NCI-H345 treated with DMSO at 0.1 percent for 48 hours (cell line): ENCODE results near the gene EPHB1.

Source experiments
- DNase-seq: peaks from one replicate; lab custom pipeline; 2025; ENCODE audit not compliant: unreplicated experiment; lab: John Stamatoyannopoulos, UW

The EPHB1 gene

DNA sequence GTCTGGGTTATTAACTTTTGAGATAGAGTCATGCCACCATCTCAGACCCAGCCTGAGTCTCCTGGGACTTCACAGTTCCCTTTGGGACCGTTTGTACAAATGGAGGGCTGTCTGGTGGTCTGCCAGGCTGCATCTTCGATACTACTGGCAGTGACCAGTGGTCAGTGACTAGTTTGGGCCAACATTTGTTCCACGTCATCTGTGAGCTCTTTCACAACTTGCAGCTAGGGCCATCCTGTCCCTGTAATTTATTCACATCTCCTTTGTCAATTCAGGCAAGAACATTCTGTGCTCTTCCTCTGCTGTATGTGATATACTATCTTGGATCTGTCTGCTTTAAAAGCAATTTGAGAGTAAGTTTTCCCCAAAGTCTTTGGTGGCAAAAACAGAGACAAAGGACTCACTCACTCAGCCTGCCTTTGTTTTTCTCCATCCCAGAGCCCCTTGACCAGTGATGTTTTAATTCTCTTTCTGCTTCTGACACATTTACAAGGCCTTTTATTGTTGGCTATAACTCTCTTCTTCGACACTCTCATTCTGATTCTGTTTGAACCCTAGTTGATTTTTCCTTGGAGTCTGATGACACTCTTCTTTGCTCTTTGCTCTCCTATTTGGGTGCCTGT lies 353.4 kb downstream of the EPHB1 start:
- DNase-seq: no peak

DNA sequence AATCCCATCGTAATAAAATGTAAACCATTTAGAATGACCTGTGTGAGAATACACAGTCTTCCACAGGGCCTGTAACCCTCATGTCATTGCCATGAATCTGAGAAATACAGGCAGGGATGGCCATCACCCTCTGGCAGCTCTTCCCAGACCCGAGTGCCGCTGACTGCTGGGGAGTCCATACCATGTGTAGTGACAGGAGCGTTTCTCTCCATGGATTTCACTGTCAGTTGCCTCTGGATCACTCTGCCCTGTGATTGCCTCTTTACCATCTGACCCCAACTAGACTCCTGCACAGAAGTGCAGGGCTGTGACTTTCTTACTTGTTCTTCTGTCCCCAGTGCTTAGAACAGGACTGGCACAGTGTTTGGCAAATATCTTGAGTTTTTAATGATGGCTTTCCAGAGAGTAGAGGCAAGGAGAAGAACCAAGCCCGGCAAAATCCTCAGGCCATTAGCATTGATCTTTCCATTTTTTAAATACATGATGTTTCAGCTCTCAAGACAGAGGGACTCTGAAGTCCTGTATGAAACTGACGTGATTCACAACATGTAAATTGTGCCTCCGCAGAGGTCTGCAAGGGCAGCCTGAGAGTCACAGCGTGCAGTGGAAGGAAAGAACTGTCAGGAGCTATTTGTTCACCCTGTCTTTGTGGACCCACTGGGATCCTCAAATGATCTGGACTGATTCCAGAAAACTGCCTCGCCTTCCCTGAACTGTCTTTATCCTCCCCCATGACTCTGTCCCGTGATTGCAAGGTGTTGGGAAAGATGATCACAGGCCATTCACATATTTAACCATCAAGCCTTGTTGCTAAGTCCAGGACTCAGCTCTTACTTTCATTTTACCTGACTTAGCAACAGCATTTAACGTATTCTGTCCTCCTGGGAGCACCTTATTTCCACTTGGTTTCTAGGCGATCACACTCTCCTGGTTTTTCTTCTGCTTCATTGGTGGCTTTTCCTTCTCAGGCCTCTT lies 354.9 kb downstream of the EPHB1 start:
- no peak for DNase-seq

DNA sequence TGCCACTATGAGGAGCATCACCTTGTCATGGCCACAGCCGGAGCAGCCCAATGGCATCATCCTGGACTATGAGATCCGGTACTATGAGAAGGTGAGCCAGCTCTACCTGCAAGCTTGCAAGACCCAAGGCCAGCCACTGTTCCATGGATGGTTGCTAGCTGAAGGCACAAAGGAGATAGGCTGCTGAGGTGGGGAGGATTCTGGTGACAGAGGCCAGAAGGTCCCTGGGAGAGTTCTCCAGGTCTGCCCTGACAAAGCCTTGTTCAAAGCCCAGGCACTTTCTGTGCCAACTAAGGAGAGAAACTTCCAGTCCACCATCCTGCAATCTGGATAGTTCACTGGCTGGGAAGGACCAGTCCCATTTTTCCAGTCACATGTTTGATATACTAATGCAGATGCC lies 359.1 kb downstream of the EPHB1 start:
- no peak for DNase-seq

DNA sequence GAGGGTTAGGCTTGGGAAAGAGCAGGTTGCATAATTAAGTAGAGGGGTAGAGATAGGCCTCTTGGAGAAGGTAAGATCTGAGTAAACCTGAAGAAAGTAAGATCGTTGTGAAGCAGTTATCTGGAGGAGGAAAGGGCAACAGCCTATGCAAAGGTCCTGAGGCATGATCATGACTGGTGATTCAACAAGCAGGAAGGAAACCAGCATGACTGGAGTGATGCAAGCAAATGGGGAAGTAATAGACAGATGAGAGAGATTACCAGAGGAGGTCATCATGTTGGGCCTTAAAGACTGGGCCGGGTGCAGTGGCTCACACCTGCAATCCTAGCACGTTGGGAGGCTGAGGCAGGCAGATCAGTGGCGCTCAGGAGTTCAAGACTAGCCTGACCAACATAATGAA lies 360.2 kb downstream of the EPHB1 start:
- DNase-seq: no peak

DNA sequence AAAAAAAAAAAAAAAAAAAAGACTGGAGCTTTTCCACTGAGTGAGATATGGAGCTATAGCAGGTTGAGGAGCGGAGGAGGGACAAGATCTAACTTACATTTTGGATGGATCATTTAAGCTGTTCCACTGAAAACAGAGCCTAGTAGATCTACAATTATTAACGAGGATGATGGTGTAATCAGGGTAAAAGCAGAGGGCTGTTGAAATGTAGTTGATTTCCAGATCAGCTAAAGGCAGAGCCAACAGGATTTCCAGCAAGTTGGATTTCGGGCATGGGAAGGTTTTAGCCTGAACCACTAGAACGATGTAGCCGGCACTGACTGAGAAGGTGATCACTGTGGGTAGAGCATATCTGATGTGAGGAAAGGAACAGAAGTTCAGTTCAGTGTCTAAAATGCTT lies 360.7 kb downstream of the EPHB1 start:
- no peak for DNase-seq

DNA sequence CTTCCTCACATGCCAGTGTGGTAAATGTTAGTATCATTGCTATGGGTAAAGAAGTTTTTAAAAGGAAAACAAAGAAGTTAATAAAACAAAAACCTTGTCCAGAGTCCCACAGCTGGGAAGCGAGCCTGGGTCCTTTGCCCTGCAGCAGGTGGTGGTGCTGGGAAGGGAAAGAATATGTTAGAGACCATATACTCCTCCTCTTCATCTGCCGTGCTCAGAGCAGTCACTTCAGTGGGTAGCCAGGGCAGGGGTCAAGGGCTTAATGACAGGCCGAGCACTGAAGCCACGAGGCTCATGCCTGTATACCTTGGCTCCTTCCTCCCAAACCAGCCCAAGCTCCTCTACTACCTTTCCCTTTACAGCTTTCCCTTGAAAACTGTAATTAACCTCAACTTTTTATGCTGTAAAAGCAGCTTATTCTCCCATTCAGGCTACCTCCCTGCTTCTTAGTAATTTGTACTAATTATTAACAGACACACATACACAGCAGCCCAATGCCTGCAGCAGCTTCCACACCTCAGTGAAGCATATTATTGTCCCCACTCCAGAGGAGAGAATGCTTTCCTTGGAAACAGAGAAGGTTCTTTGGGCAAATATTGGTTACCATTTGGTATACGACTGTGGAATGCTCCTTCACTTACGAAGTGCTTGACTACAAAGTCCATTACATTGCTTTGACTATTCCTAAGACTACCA lies 362.1 kb downstream of the EPHB1 start:
- no peak for DNase-seq

DNA sequence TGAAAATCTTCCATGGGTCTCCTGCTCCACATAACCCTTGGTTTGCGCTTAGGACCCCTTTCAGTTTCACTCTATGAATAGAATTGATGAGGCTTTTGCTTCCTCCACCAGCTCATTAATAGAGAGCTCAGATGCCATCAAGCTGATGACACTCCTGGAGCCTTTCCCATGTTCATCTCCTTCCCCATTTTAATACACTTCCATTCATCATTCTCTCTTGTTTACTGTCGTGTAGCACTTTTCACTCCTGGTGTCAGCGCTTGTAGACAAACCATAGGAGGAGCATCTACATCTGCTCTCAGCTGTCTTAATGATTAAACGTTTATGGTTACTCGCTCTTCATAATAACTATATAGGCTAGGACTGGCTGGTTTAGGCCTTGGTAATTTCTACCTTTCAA lies 363.5 kb downstream of the EPHB1 start:
- DNase-seq: no peak

DNA sequence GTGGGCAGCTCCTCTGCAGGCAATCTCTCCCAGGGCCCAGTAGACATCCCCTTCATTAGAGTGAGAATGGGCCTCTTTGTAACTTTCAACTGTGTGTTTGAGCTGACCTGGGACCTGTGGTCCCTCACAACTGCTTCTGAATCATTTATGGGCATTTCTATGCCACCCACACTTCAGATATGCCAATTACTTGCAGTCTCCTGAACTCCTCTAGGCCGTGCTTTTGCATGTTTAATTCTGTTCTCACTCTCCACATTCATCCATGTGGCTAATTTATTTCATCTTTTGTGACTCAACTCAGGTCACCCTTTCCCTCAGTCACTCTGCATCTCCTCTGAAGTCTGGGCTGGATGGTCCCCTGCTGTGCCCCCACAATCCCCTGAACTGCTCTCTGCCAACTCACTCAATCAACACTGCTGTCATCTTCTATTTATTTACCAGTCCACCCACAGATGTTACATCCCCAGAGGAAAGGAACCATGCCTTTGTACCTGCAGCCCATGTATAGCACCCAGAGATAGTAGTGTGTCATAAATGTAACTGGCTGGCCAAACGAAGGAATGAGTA lies 364.7 kb downstream of the EPHB1 start:
- peak; percentile 17 for DNase-seq

DNA sequence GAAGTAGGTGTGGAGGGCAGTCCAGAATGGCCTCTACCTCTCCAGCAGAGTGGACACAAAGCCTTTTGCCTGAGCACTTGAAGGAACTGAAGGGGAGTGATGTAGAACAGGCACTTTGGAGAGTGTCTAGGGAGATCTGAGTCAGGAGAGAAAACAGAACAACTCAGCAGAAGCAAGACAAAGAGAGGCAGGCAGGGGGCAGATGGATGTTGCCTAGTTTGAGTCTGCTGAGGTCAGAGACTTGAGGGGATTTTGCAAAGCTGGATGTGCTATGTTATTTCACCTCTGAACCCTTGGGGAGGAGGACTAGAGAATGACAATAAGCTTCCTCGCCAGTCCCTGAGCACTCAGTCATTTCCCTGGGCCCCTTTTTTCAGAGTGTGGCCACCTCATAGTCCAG lies 366.4 kb downstream of the EPHB1 start:
- DNase-seq: no peak

DNA sequence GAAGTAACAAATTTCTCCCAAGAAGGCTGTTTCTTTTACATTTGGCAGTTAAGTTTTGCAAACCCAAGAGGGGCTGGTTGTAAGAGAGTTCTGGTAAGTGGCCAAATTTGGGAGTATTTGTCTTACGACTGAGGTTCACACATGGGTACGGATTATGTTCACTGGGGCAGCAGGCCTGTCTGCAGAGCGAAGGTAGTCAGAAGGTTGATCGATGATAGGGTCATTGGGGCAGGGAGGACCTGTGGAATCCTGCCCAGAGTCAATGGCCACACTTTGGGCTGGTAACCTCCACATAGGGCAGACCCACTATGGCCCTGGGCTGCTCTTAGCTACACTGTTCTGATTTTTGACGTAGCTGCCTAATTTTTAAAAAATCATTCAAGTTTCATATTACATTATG lies 368.6 kb downstream of the EPHB1 start:
- DNase-seq: no peak

DNA sequence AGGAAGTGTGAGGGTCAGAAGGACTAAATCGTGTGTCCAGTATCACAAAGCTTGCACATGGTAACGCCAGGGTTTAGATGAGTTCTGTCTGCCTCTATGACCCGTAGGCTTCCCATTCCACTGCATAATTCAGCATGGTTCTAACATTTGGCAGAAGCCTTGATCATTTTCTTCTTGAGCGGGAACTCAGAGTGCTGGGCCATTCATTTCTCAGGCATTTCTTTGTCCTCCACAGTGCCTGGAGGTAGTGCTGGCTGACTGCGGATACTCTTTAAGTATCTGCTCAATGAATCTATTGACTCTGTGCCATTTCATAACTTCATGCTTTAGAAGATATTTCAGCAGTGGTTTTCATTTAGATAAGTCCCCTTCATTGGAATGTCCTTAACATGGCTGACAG lies 370.2 kb downstream of the EPHB1 start:
- no peak for DNase-seq

DNA sequence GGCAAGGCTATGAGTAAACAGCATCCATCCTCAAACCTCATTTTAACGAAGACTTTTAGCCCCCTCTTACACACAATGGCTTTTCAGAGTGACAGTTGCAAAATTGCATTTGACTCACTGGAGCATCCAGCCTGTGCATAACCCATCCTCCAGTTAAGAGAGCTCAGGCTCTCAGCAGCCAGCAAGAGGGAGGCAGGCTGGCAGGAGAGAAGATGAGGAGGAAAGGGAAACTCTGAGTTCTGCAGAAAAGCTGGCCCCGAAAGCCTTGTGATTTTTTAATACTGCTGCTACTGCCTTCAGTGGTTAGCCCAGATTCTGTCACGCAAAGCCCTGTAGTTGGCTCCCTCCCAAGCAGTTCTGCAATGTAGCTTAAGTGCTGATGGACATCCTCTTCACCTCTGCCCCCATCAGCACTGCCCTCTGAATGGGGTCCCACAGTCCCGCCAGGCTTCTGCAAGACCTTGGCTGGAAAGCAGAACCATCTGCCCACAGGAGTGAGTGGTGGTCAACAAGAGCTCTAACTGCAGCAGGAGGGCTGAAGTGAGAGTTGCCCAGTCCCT lies 371.3 kb downstream of the EPHB1 start:
- DNase-seq: no peak

DNA sequence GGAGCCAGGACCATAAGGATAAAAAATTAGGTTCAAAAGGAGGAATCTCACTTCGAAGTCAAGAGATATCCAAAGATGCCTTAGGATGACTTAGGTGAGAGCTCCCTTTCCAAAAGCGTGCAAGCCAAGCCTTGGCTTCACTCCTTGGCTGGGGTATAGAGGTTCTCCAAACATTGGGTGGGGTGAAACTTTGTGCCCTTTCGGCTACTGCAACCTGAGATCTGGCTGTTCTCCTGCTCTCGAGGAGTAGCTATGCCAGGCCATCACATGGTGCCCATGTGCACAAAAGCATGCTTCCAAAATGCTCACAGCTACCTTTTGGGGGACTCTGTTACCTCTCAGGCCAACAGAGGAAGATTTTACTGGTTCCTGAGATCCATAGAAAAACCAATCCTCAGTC lies 373.8 kb downstream of the EPHB1 start:
- no peak for DNase-seq

DNA sequence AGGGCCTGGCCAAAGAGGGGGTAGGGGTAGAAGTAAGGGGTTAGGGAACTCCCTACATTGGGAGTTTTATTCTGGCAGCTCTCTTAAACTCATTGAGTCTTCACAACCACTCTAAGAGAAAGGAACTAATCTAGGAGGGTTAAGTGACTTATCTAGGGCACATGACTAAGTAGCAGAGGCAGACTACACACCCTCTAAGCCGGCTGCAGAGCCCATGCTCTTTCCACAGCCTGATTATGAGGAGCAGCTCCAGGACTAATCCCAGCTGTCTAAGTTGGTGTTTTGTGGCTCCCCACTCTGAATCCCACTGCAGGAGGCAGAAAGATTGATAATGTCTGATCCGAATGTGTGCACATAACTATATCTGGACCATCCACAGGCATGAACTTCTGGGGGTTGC lies 374.6 kb downstream of the EPHB1 start:
- no peak for DNase-seq

DNA sequence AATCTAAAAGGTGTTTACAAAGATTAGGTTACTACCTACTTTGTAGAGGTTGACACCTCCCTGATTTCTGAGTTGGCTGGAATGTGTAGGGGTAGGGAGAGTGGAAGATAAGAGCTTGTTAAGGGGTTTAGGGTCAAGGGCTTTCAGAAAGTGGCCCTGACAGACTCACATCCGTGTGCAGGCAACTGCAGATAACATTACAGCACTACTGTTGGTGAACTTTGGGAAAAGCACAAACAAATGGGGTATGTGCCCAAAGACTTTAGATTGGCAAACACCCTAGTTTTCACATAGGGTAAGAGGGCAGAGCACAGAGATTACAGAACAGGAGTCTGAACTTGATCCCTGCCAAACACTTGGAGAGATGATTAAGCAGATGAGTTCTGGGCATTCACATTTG lies 375.7 kb downstream of the EPHB1 start:
- no peak for DNase-seq

DNA sequence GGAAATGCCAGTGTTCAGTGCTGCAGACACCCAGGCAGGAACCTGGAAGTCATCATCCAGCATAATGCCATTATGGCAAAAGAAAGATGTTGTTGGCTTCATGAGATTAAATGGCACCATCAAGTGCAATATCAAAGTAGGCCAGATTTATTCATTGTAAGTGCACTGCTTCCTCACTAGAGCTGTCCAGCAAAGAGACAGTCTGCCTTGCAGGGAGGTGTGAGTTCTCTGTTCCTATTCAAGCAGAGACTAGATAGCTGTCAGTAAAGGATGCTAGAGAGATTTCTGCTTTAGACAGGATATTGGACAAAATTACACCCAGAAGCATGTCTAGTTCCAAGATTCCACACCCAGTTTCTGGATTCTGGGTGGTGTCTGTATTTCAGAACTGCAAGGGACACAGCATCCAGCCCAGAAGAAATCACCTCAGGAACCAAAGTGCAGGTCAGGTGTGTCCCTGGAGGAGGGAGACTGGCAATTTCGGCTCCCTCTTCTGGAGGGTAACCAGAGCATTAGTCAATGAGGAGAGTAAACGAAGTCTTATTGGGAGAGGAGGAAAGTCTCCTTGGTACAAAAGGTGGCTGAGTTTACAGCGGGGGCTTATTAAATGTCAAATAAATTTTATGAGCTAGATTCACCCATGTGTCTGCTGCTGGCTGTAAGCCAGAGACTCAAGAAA lies 377.3 kb downstream of the EPHB1 start:
- DNase-seq: no peak

DNA sequence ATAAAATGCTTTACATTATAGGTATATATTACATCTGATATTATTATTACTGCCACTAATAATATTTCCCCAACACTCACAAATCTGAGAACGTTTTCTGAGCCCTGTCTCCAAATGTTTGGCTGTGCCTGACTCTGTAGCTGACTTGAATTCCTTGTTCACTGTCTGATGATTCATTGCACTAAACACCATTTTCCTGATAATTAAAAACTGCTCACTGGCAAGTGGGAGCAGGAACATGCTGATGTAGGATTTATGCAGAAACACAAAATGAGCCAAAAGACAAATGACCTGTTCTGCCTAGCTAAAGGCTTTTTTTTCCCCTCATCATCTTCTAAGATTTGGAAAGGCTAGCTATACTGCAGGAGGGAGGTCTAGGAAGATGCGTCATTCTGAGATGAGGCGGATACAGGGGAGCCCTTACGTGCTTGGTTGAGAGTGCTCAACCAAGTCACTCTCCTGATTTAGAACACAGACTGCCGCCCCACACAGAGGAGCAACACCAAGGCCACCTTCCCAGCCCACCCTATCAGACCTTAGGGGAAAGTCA lies 380.7 kb downstream of the EPHB1 start:
- DNase-seq: no peak

DNA sequence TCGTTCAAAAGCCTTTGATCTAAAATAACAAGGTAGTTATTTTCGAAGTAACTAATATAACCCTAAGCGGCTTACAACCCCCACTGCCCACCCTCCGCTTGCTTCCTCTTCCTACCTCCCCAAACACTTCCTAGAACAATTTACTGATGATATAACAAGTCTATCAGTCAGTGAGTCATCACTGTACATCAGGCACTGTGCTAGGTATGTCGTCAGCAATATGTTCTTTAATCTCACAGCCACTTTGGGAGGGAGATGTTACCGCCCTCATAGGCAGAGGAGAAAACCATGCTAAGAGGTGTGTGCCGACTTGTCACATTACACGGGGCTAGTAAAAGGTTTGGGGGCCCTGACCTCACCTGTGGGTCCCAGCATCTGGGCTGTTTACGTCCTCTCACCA lies 381.8 kb downstream of the EPHB1 start:
- no peak for DNase-seq

DNA sequence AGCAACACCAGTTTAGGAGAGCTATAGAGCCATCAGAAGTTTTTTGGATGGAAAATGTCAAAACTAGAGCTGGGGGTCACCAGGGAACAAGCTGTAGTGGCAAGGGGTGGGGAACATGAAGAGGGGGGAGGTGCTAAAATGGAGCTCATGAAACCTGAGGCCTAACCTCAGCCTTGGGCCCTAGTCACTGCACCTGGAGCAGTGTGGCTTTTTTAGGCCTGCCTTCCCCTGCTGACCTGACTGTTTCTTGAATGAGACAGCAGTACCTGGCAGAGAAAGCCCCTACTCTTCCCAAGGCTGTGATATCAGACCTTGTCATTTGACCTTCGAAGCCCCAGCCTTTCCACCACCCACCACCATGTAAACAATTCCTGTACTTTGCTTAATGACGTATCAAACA lies 383.5 kb downstream of the EPHB1 start:
- no peak for DNase-seq

DNA sequence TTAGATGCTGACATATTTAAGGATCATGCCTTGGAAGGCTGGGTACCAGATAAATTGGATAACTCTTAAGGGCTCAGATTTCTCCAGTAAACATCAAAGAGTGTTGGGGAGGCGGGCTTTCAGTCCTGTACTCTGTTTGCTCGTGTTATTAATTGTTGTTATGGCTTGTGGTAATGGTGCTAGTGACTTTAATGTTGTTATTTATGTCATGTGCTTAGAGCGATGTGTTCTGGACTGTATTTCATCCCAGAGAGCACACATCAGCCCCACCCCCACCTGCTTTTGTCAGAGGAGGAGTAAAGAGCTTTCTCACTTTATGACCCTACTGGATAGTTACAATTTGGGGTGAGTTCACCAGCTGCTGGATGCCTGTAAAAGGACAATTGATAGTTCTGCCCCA lies 386.3 kb downstream of the EPHB1 start:
- no peak for DNase-seq
